H1 (cell line): Measurements from ENCODE around the gene NIN. TPM values are rescaled to one million over a fixed set of nuclear protein-coding genes. Genes with fewer than 3 reads are reported as not detected.

Experiments used
- CTCF ChIA-PET: fragments of 300-600 bp; sonication (Branson Sonifier 250); formaldehyde crosslinking; loops from one replicate; lab custom pipeline; 2021; ENCODE audit not compliant: partially characterized antibody; lab: Charles Lee
- POLR2A ChIA-PET: fragments of 300-600 bp; sonication (Branson Sonifier 250); formaldehyde crosslinking; loops from one replicate; lab custom pipeline; 2021; ENCODE audit warnings: inconsistent platforms; ENCODE audit not compliant: partially characterized antibody; lab: Charles Lee
- DNase-seq, 2 experiments: peaks; one replicate each; pipeline versions ENCODE4 v3.0.0 to v3.0.0-alpha.2; 2010 to 2022; ENCODE audit warnings: low spot score in 2 of 2, low read depth in 1 of 2, mixed read lengths in 1 of 2
- FAIRE-seq: peaks from 2 replicates; lab custom pipeline; 2011; peaks lifted over from hg19 to GRCh38; lab: Jason Lieb, UNC
- H2AFZ ChIP-seq: 2 replicates; pipeline ENCODE4 v1.8.1; 2012; ENCODE audit warnings: low read length, inconsistent platforms
- H2AK5ac ChIP-seq: 2 replicates; pipeline ENCODE4 v1.6.1; 2013; ENCODE audit warnings: low read depth, low read length
- H2BK120ac ChIP-seq: replicated peaks from 2 replicates; pipeline ENCODE3; 2013; ENCODE audit warnings: low read depth, low read length, inconsistent platforms
- H2BK12ac ChIP-seq: 2 replicates; pipeline ENCODE4 v1.6.1; 2013; ENCODE audit warnings: low read depth, low read length
- H2BK15ac ChIP-seq: 2 replicates; pipeline ENCODE4 v1.6.1; 2013; ENCODE audit warnings: low read length
- H2BK20ac ChIP-seq: 2 replicates; pipeline ENCODE4 v1.6.1; 2013; ENCODE audit warnings: low read length
- H2BK5ac ChIP-seq: 2 replicates; pipeline ENCODE4 v1.6.1; 2013; ENCODE audit warnings: low read depth, low read length
- H3K14ac ChIP-seq: 2 replicates; pipeline ENCODE4 v1.6.1; 2013; ENCODE audit warnings: inconsistent platforms; ENCODE audit not compliant: insufficient read length
- H3K18ac ChIP-seq: 2 replicates; pipeline ENCODE4 v1.6.1; 2013; ENCODE audit warnings: low read length; ENCODE audit errors: extremely low read depth
- H3K23ac ChIP-seq: 2 replicates; pipeline ENCODE4 v1.6.1; 2013; ENCODE audit warnings: inconsistent platforms; ENCODE audit not compliant: insufficient read length
- H3K23me2 ChIP-seq: 2 replicates; pipeline ENCODE4 v1.6.1; 2013; ENCODE audit warnings: low read depth, low read length
- H3K27ac ChIP-seq: 2 replicates; pipeline ENCODE4 v1.6.1; 2011; ENCODE audit warnings: low read depth, low read length, inconsistent platforms
- H3K27me3 ChIP-seq, 4 experiments: replicated peaks in 1 of 4; 1 replicate in 1 of 4; 2 replicates in 3 of 4; pipeline versions ENCODE4 v1.6.1 to v1.8.1; 2011 to 2013; ENCODE audit warnings: low read length in 3 of 4, mild to moderate bottlenecking in 3 of 4, inconsistent platforms in 2 of 4, mixed read lengths in 2 of 4, moderate library complexity in 1 of 4; ENCODE audit not compliant: control insufficient read depth in 3 of 4, insufficient read depth in 3 of 4; ENCODE audit errors: extremely low read depth in 1 of 4
- H3K36me3 ChIP-seq, 4 experiments: 2 replicates each; pipeline versions ENCODE4 v1.6.1 to v1.8.1; 2011 to 2013; ENCODE audit warnings: mild to moderate bottlenecking in 4 of 4, low read length in 3 of 4, moderate library complexity in 2 of 4, control low read depth in 1 of 4, inconsistent platforms in 1 of 4; ENCODE audit not compliant: insufficient read depth in 4 of 4, control insufficient read depth in 2 of 4
- H3K4ac ChIP-seq: replicated peaks from 2 replicates; pipeline ENCODE3; 2013; ENCODE audit warnings: low read length, low read depth, mixed read lengths, inconsistent platforms; ENCODE audit not compliant: insufficient read length
- H3K4me1 ChIP-seq, 4 experiments: replicated peaks in 1 of 4; 1 replicate in 1 of 4; 2 replicates in 3 of 4; pipeline versions ENCODE4 v1.6.1 to v1.8.1; 2011 to 2013; ENCODE audit warnings: low read length in 3 of 4, inconsistent platforms in 2 of 4, mixed read lengths in 1 of 4; ENCODE audit not compliant: insufficient read depth in 4 of 4, control insufficient read depth in 3 of 4
- H3K4me2 ChIP-seq, 2 experiments: 2 replicates each; pipeline versions ENCODE4 v1.6.1 to v1.8.1; 2011 to 2013; ENCODE audit warnings: low read depth in 2 of 2, low read length in 2 of 2, control low read depth in 1 of 2, inconsistent platforms in 1 of 2, mild to moderate bottlenecking in 1 of 2; ENCODE audit not compliant: insufficient read depth in 1 of 2
- H3K4me3 ChIP-seq, 4 experiments: fragments of 200-600, 300-600 bp in 1 of 4; sonication (generic), shearing (Covaris generic), sonication (Bioruptor Twin) in 1 of 4; 2 replicates each; pipeline versions ENCODE4 v1.5.1 to v1.8.1; 2011 to 2016; ENCODE audit warnings: low read length in 4 of 4, low read depth in 3 of 4, control low read depth in 2 of 4, inconsistent platforms in 2 of 4, mild to moderate bottlenecking in 2 of 4, mixed read lengths in 1 of 4, moderate library complexity in 1 of 4; ENCODE audit not compliant: insufficient read depth in 2 of 4; ENCODE audit errors: extremely low read depth in 1 of 4
- H3K56ac ChIP-seq: replicated peaks from 2 replicates; pipeline ENCODE3; 2013; ENCODE audit warnings: low read depth, mild to moderate bottlenecking, mixed read lengths, low read length, inconsistent platforms; ENCODE audit not compliant: insufficient read length
- H3K79me1 ChIP-seq: 2 replicates; pipeline ENCODE4 v1.6.1; 2013; ENCODE audit warnings: low read depth, low read length, control low read depth
- H3K79me2 ChIP-seq, 2 experiments: 2 replicates each; pipeline versions ENCODE4 v1.6.1 to v1.8.1; 2012 to 2013; ENCODE audit warnings: low read length in 2 of 2, mild to moderate bottlenecking in 2 of 2, inconsistent platforms in 1 of 2; ENCODE audit not compliant: insufficient read depth in 2 of 2, control insufficient read depth in 1 of 2
- H3K9ac ChIP-seq, 4 experiments: replicated peaks in 1 of 4; 1 replicate in 1 of 4; 2 replicates in 3 of 4; pipeline versions ENCODE4 v1.6.1 to v1.8.1; 2011 to 2013; ENCODE audit warnings: low read depth in 3 of 4, low read length in 3 of 4, control low read depth in 2 of 4, mild to moderate bottlenecking in 2 of 4, moderate library complexity in 2 of 4, inconsistent platforms in 1 of 4; ENCODE audit errors: extremely low read depth in 1 of 4
- H3K9me3 ChIP-seq, 2 experiments: 2 replicates each; pipeline versions ENCODE4 v1.6.1 to v1.8.1; 2012 to 2013; ENCODE audit warnings: mild to moderate bottlenecking in 2 of 2, moderate library complexity in 2 of 2, control low read depth in 1 of 2, inconsistent platforms in 1 of 2, low read depth in 1 of 2, low read length in 1 of 2, mixed read lengths in 1 of 2; ENCODE audit not compliant: insufficient read depth in 2 of 2
- H4K20me1 ChIP-seq, 2 experiments: replicated peaks in 1 of 2; 2 replicates each; pipeline versions ENCODE3 to v1.8.1; 2011 to 2013; ENCODE audit warnings: inconsistent platforms in 2 of 2, low read length in 2 of 2, mild to moderate bottlenecking in 1 of 2; ENCODE audit not compliant: insufficient read depth in 2 of 2, control insufficient read depth in 1 of 2
- H4K5ac ChIP-seq: 2 replicates; pipeline ENCODE4 v1.6.1; 2013; ENCODE audit warnings: low read length, low read depth, mixed read lengths, inconsistent platforms; ENCODE audit not compliant: insufficient read length
- H4K8ac ChIP-seq: 2 replicates; pipeline ENCODE4 v1.8.0; 2013; ENCODE audit warnings: mild to moderate bottlenecking, moderate library complexity, low read length, inconsistent platforms; ENCODE audit not compliant: insufficient read depth; ENCODE audit errors: extremely low read depth
- H4K91ac ChIP-seq: replicated peaks from 2 replicates; pipeline ENCODE3; 2013; ENCODE audit warnings: low read length, mixed read lengths, inconsistent platforms; ENCODE audit not compliant: insufficient read length
- ATF2 ChIP-seq: IDR thresholded peaks from 2 replicates; pipeline ENCODE4 v1.6.1; 2012; ENCODE audit warnings: low read length, inconsistent platforms
- CBX8 ChIP-seq: fragments of 300-800, 300-1000 bp; sonication (generic); IDR thresholded peaks from 2 replicates; pipeline ENCODE4 v1.7.1; 2016; ENCODE audit warnings: low read depth, low read length, borderline replicate concordance
- CHD1 ChIP-seq: IDR thresholded peaks from 2 replicates; pipeline ENCODE4 v1.6.1; 2012; ENCODE audit warnings: low read depth, low read length, improper control_type of control experiment
- EGR1 ChIP-seq: IDR thresholded peaks from 2 replicates; pipeline ENCODE4 v1.6.1; 2011; ENCODE audit warnings: low read depth, low read length, borderline replicate concordance
- EZH2 ChIP-seq: fragments of 200-600 bp; sonication (generic); IDR thresholded peaks from 2 replicates; pipeline ENCODE4 v1.7.1; 2012; ENCODE audit warnings: low read depth, mild to moderate bottlenecking, moderate library complexity, low read length, inconsistent platforms; ENCODE audit not compliant: severe bottlenecking
- JUND ChIP-seq: IDR thresholded peaks from 2 replicates; pipeline ENCODE4 v1.6.1; 2011; ENCODE audit warnings: mild to moderate bottlenecking, improper control_type of control experiment, low read length
- MAFK ChIP-seq: IDR thresholded peaks from 2 replicates; pipeline ENCODE4 v1.6.1; 2012; ENCODE audit warnings: low read depth, mild to moderate bottlenecking, improper control_type of control experiment, low read length
- POU5F1 ChIP-seq: IDR thresholded peaks from 2 replicates; pipeline ENCODE4 v1.6.1; 2011; ENCODE audit warnings: low read depth, mild to moderate bottlenecking, low read length, moderate library complexity
- SIN3A ChIP-seq, 2 experiments: IDR thresholded peaks in 1 of 2; conservative IDR thresholded peaks in 1 of 2; 2 replicates each; pipeline ENCODE4 v1.6.1; 2011 to 2012; ENCODE audit warnings: low read length in 2 of 2, improper control_type of control experiment in 1 of 2, low read depth in 1 of 2, mild to moderate bottlenecking in 1 of 2
- SIRT6 ChIP-seq: IDR thresholded peaks from one replicate; pipeline ENCODE4 v1.7.1; 2012; ENCODE audit warnings: low read length, inconsistent platforms
- SP4 ChIP-seq: IDR thresholded peaks from 2 replicates; pipeline ENCODE4 v1.6.1; 2012; ENCODE audit warnings: low read length, inconsistent platforms
- WGBS, 2 experiments: shearing (Covaris generic) in 1 of 2; methylation state at CpG; one replicate each; pipeline versions ENCODE4 v1.1.6 to v1.1.7; 2013 to 2015; ENCODE audit warnings: low lambda C conversion rate in 2 of 2, mixed read lengths in 2 of 2, inconsistent platforms in 1 of 2, low coverage in 1 of 2, missing lambda C conversion rate in 1 of 2; ENCODE audit not compliant: insufficient replicate concordance in 2 of 2, insufficient coverage in 1 of 2, insufficient read length in 1 of 2; ENCODE audit errors: extremely low coverage in 1 of 2, missing lambda C conversion rate in 1 of 2; 5-methylcytosine and 5-hydroxymethylcytosine counted together
- polyA plus RNA-seq, 7 experiments: library from polyadenylated mRNA; depleted of rRNA in 3 of 7; stranded (reverse) in 5 of 7; unstranded in 2 of 7; fragments of >200 nt in 5 of 7; fragments of 200-250 nt in 2 of 7; gene quantifications; 1 replicate in 5 of 7; 2 replicates in 1 of 7; 4 replicates in 1 of 7; pipeline versions ENCODE4 v1.2.1 to v1.2.3, GENCODE V29; 2011 to 2013; ENCODE audit warnings: missing spikeins in 2 of 7, mixed read lengths in 2 of 7
- total RNA-seq: library from RNA; stranded (reverse); fragmentation: NEBNext Ultra II Directional; extraction: Animal tissue kit (Norgen Biotek cat#: 25700); gene quantifications from 2 replicates; pipeline ENCODE4 v1.2.1, GENCODE V29; 2021
- TF ChIP-seq, protein P1 (sequence below): IDR thresholded peaks from 2 replicates; pipeline ENCODE4 v1.6.1; 2011; ENCODE audit warnings: low read length, improper control_type of control experiment

The NIN gene
- total and polyA plus RNA-seq, 2 of the 8 experiments (the other 6 are each of a cell fraction or from before 2014, with no cell fraction given), result 3.2 to 21.3 TPM

DNA sequence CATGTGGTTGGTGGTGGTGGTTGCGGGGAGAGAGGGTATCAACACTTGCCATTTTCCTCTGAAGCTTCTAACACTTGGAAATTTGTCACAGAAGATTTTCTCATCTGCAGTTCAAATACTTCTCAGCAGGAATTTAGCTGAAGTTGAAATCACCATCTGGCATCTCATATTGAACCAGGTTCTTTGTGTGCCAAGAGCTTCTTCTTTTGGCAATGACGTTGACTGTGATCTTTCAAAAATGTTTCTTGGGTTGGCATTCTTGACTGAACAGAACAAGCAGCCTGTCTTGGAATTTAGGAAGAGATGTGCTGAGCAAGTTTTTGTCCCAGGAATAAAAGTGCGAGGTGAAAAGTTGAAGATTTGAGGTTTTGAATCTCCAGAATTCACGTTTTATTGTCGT, 8.7 kb upstream of the NIN start:
- Histone ChIP-seq H3K4me2 (no peak overlapping the region), H2BK15ac (no peak overlapping the region), H2AK5ac (no peak overlapping the region), H3K4me3 (no peak overlapping the region), H3K79me2 (no peaks in the 10 kb centered on the region), H3K56ac (no peak overlapping the region), H4K5ac (no peak overlapping the region), H3K4me1 (no peaks in the 10 kb centered on the region), H3K18ac (no peak overlapping the region), H2BK120ac (no peak overlapping the region), H3K14ac (no peak overlapping the region), H4K91ac (no peak overlapping the region), H3K23me2 (no peaks in the 10 kb centered on the region), H3K4ac (no peak overlapping the region), H3K79me1 (no peaks in the 10 kb centered on the region), H3K27me3 (no peaks in the 10 kb centered on the region), H3K36me3 (no peaks in the 10 kb centered on the region), H2AFZ (no peak overlapping the region), H2BK20ac (no peak overlapping the region), H2BK12ac (no peak overlapping the region), H2BK5ac (no peak overlapping the region), H3K23ac (no peak overlapping the region), H3K9ac (no peak overlapping the region), H3K9me3 (no peaks in the 10 kb centered on the region), H4K20me1 (no peaks in the 10 kb centered on the region), H3K27ac (no peak overlapping the region), H4K8ac (no peak overlapping the region)
- 88% methylated on average over 5 of the region's 5 CpGs; no CpG with 5 or more reads in 1 of the 2 experiments for WGBS, 2 experiments
- DNase-seq (no peak), FAIRE-seq (no peak)
- CTCF ChIA-PET, result interaction anchor here (0.9 to 3.3 kb wide), 2 partner anchors 19 kb away, joined by 3 to 19 read pairs; no protein-coding TSS in a partner anchor
- POLR2A ChIA-PET, result no interaction called here
- TF ChIP-seq MAFK, result no peak
- TF ChIP-seq SP4, result no peak
- no peak for TF ChIP-seq SIRT6
- no peak for TF ChIP-seq EGR1
- TF ChIP-seq SIN3A (conservative IDR thresholded peaks at IDR 0.05 in 1 of 2, IDR thresholded peaks at IDR 0.05 in 1 of 2; ENCODE audit: low read depth in 1 of 2, low read length in 2 of 2), result no peak
- no peak for TF ChIP-seq POU5F1
- TF ChIP-seq CBX8, result no peak
- TF ChIP-seq EZH2, result no peak
- no peak for TF ChIP-seq ATF2
- TF ChIP-seq JUND, result no peak
- TF ChIP-seq, protein P1, sequence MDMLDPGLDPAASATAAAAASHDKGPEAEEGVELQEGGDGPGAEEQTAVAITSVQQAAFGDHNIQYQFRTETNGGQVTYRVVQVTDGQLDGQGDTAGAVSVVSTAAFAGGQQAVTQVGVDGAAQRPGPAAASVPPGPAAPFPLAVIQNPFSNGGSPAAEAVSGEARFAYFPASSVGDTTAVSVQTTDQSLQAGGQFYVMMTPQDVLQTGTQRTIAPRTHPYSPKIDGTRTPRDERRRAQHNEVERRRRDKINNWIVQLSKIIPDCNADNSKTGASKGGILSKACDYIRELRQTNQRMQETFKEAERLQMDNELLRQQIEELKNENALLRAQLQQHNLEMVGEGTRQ, result no peak
- no peak for TF ChIP-seq CHD1
